Measurements from ENCODE around the gene DOP1B. TPM values are rescaled to one million over a fixed set of nuclear protein-coding genes. Genes with fewer than 3 reads are reported as not detected.
A peak's percentile ranks its signal among the peaks of the same experiment; 100 is the strongest.

The DOP1B gene
- total and polyA plus RNA-seq, 10 donors, result 2.9 to 29.2 (median 21.9) TPM

DNA sequence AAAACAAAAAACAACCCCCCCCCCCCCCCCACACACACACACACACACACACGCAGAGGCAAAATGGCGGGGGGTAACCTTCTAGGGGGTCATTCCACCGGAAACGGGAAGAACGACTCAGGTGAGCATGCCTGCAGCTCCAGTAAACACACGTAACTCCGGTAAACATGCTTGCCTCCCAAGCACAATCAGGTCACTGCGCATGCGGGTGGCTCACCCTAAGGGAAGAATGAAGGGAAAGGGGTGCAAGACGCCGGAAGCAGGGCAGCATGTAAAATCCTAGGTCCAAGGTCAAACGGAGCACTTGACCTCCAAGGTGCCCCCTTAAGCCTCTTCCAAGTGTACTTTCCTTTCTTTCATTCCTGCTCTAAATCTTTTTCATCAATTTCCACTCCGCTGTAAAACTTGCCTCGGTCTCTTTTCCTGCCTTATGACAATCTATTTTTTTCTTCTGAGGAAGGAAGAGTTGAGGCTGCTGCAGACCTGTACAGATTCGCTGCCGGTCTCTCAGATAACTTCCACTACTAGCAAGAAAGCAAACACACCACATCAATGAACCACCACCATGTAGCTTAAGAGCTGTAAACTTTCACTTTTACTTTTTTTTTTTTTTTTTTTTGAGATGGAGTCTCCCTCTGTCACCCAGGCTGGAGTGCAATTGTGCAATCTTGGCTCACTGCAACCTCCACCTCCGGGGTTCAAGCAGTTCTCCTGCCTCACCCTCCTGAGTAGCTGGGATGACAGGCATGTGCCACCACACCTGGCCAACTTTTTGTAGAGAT is 42.8 kb upstream of the DOP1B start:
- intact Hi-C loops (cut with DNase I; ENCODE audit: low total_unique reads), result loop anchor here (5.0 kb wide), 1 partner anchor 52 kb away; the partner anchor contains the start of gene SETD4
- TF ChIP-seq POLR2AphosphoS5 (IDR thresholded peaks at IDR 0.05) (peak in 1 of 3 donors; percentile 10), POLR2A (IDR thresholded peaks at IDR 0.05) (no peak)
- TF ChIP-seq, protein P1, sequence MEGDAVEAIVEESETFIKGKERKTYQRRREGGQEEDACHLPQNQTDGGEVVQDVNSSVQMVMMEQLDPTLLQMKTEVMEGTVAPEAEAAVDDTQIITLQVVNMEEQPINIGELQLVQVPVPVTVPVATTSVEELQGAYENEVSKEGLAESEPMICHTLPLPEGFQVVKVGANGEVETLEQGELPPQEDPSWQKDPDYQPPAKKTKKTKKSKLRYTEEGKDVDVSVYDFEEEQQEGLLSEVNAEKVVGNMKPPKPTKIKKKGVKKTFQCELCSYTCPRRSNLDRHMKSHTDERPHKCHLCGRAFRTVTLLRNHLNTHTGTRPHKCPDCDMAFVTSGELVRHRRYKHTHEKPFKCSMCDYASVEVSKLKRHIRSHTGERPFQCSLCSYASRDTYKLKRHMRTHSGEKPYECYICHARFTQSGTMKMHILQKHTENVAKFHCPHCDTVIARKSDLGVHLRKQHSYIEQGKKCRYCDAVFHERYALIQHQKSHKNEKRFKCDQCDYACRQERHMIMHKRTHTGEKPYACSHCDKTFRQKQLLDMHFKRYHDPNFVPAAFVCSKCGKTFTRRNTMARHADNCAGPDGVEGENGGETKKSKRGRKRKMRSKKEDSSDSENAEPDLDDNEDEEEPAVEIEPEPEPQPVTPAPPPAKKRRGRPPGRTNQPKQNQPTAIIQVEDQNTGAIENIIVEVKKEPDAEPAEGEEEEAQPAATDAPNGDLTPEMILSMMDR (IDR thresholded peaks at IDR 0.05 in 8 of 11, conservative IDR thresholded peaks at IDR 0.05 in 3 of 11), result no peak
- Histone ChIP-seq H3K36me3 (no peaks in the 10 kb centered on the region), H3K27ac (peak overlapping the region in 7 of 8 donors; percentile 19 to 81 (median 76)), H3K4me3 (peak overlapping the region in 6 of 8 donors; percentile 14 to 65 (median 40)), H3K4me1 (peaks cover 0 to 37% (median 16%) of the 10 kb centered on the region in 6 donors), H3K9me3 (no peaks in the 10 kb centered on the region), H3K27me3 (replicated peaks in 1 of 7) (no peaks in the 10 kb centered on the region)
- 34 to 51% (median 36%) methylated on average over 16 to 17 of the region's 17 CpGs for WGBS, 5 donors
- DNase-seq, result peak; percentile 77

DNA sequence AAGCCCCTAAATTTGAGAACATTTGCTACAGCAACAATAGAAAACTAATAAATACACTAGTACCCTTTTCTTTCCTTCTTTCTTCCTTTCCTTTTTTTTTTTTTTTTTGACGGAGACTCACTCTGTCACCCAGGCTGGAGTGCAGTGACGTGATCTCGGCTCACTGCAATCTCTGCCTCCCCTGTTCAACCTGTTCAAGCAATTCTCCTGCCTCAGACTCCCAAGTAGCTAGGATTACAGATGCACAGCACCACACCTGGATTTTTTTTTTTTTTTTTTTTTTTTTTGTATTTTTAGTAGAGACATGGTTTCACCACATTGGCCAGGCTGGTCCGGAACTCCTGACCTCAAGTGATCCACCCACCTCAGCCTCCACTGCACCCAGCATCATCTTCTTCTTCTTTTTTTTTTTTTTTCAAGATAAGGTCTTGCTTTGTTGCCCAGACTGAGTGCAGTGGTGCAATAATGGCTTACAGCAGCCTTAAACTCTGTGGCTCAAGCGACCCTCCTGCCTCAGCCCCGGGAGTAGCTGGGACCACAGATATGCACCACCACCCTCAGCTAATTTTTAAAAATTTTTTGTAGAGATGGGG is 41.4 kb upstream of the DOP1B start:
- Histone ChIP-seq H3K36me3 (no peaks in the 10 kb centered on the region), H3K4me3 (no peak overlapping the region), H3K27me3 (replicated peaks in 1 of 7) (no peaks in the 10 kb centered on the region), H3K4me1 (peaks cover 0 to 37% (median 16%) of the 10 kb centered on the region in 6 donors), H3K9me3 (no peaks in the 10 kb centered on the region), H3K27ac (peak overlapping the region in 1 of 8 donors; percentile 78)
- intact Hi-C loops (cut with DNase I; ENCODE audit: low total_unique reads), result no loop called here
- TF ChIP-seq POLR2A (IDR thresholded peaks at IDR 0.05) (no peak), POLR2AphosphoS5 (IDR thresholded peaks at IDR 0.05) (no peak)
- TF ChIP-seq, protein P1 (IDR thresholded peaks at IDR 0.05 in 8 of 11, conservative IDR thresholded peaks at IDR 0.05 in 3 of 11), result no peak
- 60 to 75% (median 73%) methylated on average over 6 of the region's 6 CpGs for WGBS, 5 donors
- no peak for DNase-seq

DNA sequence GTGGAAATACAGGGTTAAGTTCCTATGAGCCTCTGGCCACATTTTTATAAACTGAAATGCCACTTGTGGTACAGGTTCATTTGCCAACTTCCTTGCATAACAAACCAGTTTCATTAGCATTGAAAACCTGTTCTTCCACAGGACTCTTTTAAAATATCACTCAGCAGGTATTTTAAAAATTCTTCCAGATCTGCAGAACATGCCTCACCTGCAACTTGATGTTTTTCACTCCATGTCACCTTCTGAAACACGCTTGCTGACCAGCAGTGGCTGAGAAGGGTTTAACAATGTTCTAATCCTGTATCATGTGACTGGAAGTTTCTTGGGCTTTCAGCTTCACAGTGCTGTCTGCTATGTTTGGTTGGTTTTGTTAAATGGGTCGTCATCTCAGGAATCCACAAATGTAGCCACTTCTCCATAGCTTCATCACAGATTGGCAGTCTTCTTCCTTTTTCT is 39.3 kb upstream of the DOP1B start:
- TF ChIP-seq, protein P1 (IDR thresholded peaks at IDR 0.05 in 8 of 11, conservative IDR thresholded peaks at IDR 0.05 in 3 of 11), result no peak
- TF ChIP-seq POLR2AphosphoS5 (IDR thresholded peaks at IDR 0.05) (no peak), POLR2A (IDR thresholded peaks at IDR 0.05) (no peak)
- intact Hi-C loops (cut with DNase I; ENCODE audit: low total_unique reads), result no loop called here
- H3K27me3 ChIP-seq (replicated peaks in 1 of 7), result no peaks in the 10 kb centered on the region
- no peaks in the 10 kb centered on the region for H3K36me3 ChIP-seq
- no peaks in the 10 kb centered on the region for H3K9me3 ChIP-seq
- no peak for DNase-seq
- 57 to 80% (median 65%) methylated on average over 2 of the region's 2 CpGs for WGBS, 5 donors
- H3K4me3 ChIP-seq, result no peak overlapping the region
- peaks cover 0 to 34% (median 16%) of the 10 kb centered on the region in 6 donors for H3K4me1 ChIP-seq
- H3K27ac ChIP-seq, result no peak overlapping the region

All from spleen (tissue), 11 donors.